HepG2 (cell line): Measurements from ENCODE around the gene URGCP. TPM values are rescaled to one million over a fixed set of nuclear protein-coding genes. Genes with fewer than 3 reads are reported as not detected.

Source experiments
- ATAC-seq: fragments of 200-7000 bp; cut with Tn5 transposase; 3 replicates; pipeline ENCODE4 v1.9.1; 2020; ENCODE audit warnings: mild to moderate bottlenecking, moderate library complexity
- BruUV-seq: library from RNA; stranded (reverse); fragments of 400-500 nt; replicated peaks from 2 replicates; lab custom pipeline; 2021; lab: Mats Ljungman, UMichigan
- CTCF ChIA-PET: fragments of 300-600 bp; formaldehyde crosslinking; extraction: SDS; loops from one replicate; lab custom pipeline; 2021; ENCODE audit warnings: low total read pairs, inconsistent platforms, low intra/inter-chr PET ratio; lab: Yijun Ruan, JAX
- POLR2A ChIA-PET: fragments of 350-600 bp; sonication (Branson Sonifier 250); formaldehyde crosslinking; loops from one replicate; lab custom pipeline; 2020; ENCODE audit warnings: antibody characterized with exemption, inconsistent platforms; lab: Yijun Ruan, JAX
- DNase-seq: peaks from one replicate; pipeline ENCODE4 v3.0.0-alpha.2; 2015; ENCODE audit warnings: low spot score
- FAIRE-seq: peaks from 3 replicates; lab custom pipeline; 2011; peaks lifted over from hg19 to GRCh38; lab: Jason Lieb, UNC
- H2AFZ ChIP-seq: one replicate; pipeline ENCODE4 v1.6.1; 2011; ENCODE audit warnings: low read length, inconsistent platforms
- H3K27ac ChIP-seq: fragments of 300-600 bp; 3 replicates; pipeline ENCODE4 v1.8.0; 2011; ENCODE audit warnings: mixed run types, mild to moderate bottlenecking, mixed read lengths, low read length, inconsistent platforms; ENCODE audit not compliant: insufficient read depth; ENCODE audit errors: extremely low read length
- H3K27me3 ChIP-seq, 2 experiments: fragments of 200-600 bp in 1 of 2; 2 replicates in 1 of 2; 3 replicates in 1 of 2; pipeline versions ENCODE4 v1.6.0 to v1.8.0; 2011; ENCODE audit warnings: low read length in 2 of 2, mild to moderate bottlenecking in 2 of 2, moderate library complexity in 2 of 2, inconsistent platforms in 1 of 2; ENCODE audit not compliant: insufficient read depth in 2 of 2, control insufficient read depth in 1 of 2
- H3K36me3 ChIP-seq, 2 experiments: fragments of 200-600 bp in 1 of 2; replicated peaks in 1 of 2; 2 replicates in 1 of 2; 3 replicates in 1 of 2; pipeline versions ENCODE4 v1.5.1 to v1.8.0; 2011; ENCODE audit warnings: low read length in 2 of 2, inconsistent platforms in 1 of 2; ENCODE audit not compliant: insufficient read depth in 2 of 2, control insufficient read depth in 1 of 2
- H3K4me1 ChIP-seq: 2 replicates; pipeline ENCODE4 v1.5.1; 2012; ENCODE audit warnings: low read length, inconsistent platforms; ENCODE audit not compliant: insufficient read depth
- H3K4me2 ChIP-seq: 2 replicates; pipeline ENCODE4 v1.6.0; 2011; ENCODE audit warnings: low read depth, low read length, inconsistent platforms
- H3K4me3 ChIP-seq, 3 experiments: fragments of 200-600 bp in 1 of 3; sonication (generic), shearing (Covaris generic) in 1 of 3; replicated peaks in 1 of 3; 2 replicates each; pipeline ENCODE4 v1.5.1; 2011 to 2016; ENCODE audit warnings: low read length in 3 of 3, inconsistent platforms in 2 of 3, low read depth in 2 of 3, mild to moderate bottlenecking in 2 of 3, control low read depth in 1 of 3, mixed read lengths in 1 of 3; ENCODE audit not compliant: insufficient read depth in 1 of 3
- H3K79me2 ChIP-seq: one replicate; pipeline ENCODE4 v1.6.1; 2011; ENCODE audit warnings: low read length, inconsistent platforms; ENCODE audit not compliant: insufficient read depth
- H3K9ac ChIP-seq: 2 replicates; pipeline ENCODE4 v1.6.0; 2011; ENCODE audit warnings: mild to moderate bottlenecking, low read depth, low read length, inconsistent platforms; ENCODE audit not compliant: insufficient read depth
- H3K9me3 ChIP-seq: 2 replicates; pipeline ENCODE4 v1.5.1; 2012; ENCODE audit warnings: mild to moderate bottlenecking, low read length
- H4K20me1 ChIP-seq: 2 replicates; pipeline ENCODE4 v1.6.0; 2011; ENCODE audit warnings: inconsistent platforms, mild to moderate bottlenecking, low read length, moderate library complexity; ENCODE audit not compliant: insufficient read depth
- ARNT ChIP-seq: fragments of 450-650 bp; IDR thresholded peaks from 2 replicates; pipeline ENCODE4 v1.6.1; 2017
- FOSL1 ChIP-seq: sonication (generic); formaldehyde crosslinking; IDR thresholded peaks from 2 replicates; pipeline ENCODE4 v1.9.0; 2021; ENCODE audit warnings: missing genetic modification reagents, borderline replicate concordance
- KLF15 ChIP-seq: sonication (generic); formaldehyde crosslinking; IDR thresholded peaks from 2 replicates; pipeline ENCODE4 v1.8.1; 2023; ENCODE audit warnings: borderline replicate concordance, mild to moderate bottlenecking, inconsistent platforms, missing genetic modification reagents, mixed read lengths
- MTF2 ChIP-seq: sonication (generic); formaldehyde crosslinking; IDR thresholded peaks from 2 replicates; pipeline ENCODE4 v1.5.0; 2020; ENCODE audit warnings: missing genetic modification reagents, borderline replicate concordance
- NRL ChIP-seq: sonication (generic); formaldehyde crosslinking; IDR thresholded peaks from 2 replicates; pipeline ENCODE4 v1.5.0; 2020; ENCODE audit warnings: missing genetic modification reagents, mild to moderate bottlenecking, moderate library complexity, borderline replicate concordance
- PRMT3 ChIP-seq: sonication (generic); formaldehyde crosslinking; IDR thresholded peaks from 2 replicates; pipeline ENCODE4 v1.8.1; 2022; ENCODE audit warnings: low read depth, mild to moderate bottlenecking, moderate library complexity, missing genetic modification reagents, borderline replicate concordance
- RARG ChIP-seq: sonication (generic); formaldehyde crosslinking; IDR thresholded peaks from 2 replicates; pipeline ENCODE4 v1.4.0; 2020; ENCODE audit warnings: low read depth, mild to moderate bottlenecking, missing genetic modification reagents
- RFX3 ChIP-seq: IDR thresholded peaks from 2 replicates; pipeline ENCODE4 v1.6.1; 2016; ENCODE audit warnings: missing biosample characterization, missing genetic modification reagents
- ZNF251 ChIP-seq: sonication (generic); formaldehyde crosslinking; IDR thresholded peaks from 2 replicates; pipeline ENCODE4 v1.9.0; 2021; ENCODE audit warnings: mild to moderate bottlenecking, missing genetic modification reagents
- ZNF451 ChIP-seq: sonication (generic); formaldehyde crosslinking; IDR thresholded peaks from 2 replicates; pipeline ENCODE4 v1.5.0; 2020; ENCODE audit warnings: mild to moderate bottlenecking, missing genetic modification reagents
- WGBS: methylation state at CpG from one replicate; pipeline ENCODE4 v1.1.6; 2017; ENCODE audit warnings: low lambda C conversion rate; 5-methylcytosine and 5-hydroxymethylcytosine counted together
- in situ Hi-C: cut with HindIII; loops from 2 replicates; pipeline ENCODE4 v1.10.0; 2017; ENCODE audit warnings: low pct_unique_long_range_greater_than_20kb; ENCODE audit not compliant: extremely low pct_ligation_motif_present
- intact Hi-C: fragments of 100-400 bp; cut with micrococcal nuclease; formaldehyde crosslinking; loops from one replicate; pipeline ENCODE4 v1.10.0; 2022; ENCODE audit not compliant: unreplicated experiment
- polyA plus RNA-seq, 8 experiments: library from polyadenylated mRNA; depleted of rRNA in 3 of 8; stranded (reverse) in 7 of 8; unstranded in 1 of 8; fragments of >200 nt; fragmentation: Illumina TruSeq in 4 of 8; extraction: Trizol in 4 of 8; gene quantifications; 2 replicates each; pipeline versions ENCODE4 v1.2.1 to v1.2.3, GENCODE V29; 2011 to 2016; ENCODE audit warnings: low read depth in 4 of 8, missing spikeins in 1 of 8, mixed read lengths in 1 of 8; ENCODE audit not compliant: insufficient read depth in 1 of 8
- total RNA-seq, 5 experiments: library from RNA; depleted of rRNA; stranded (reverse); fragments of >200 nt; fragmentation: Illumina TruSeq; extraction: Trizol; gene quantifications; 2 replicates each; pipeline ENCODE4 v1.2.3, GENCODE V29; 2016; ENCODE audit warnings: low read depth in 1 of 5
- TF ChIP-seq, protein P1 (sequence below): sonication (generic); formaldehyde crosslinking; IDR thresholded peaks from 2 replicates; pipeline ENCODE4 v1.5.0; 2020; ENCODE audit warnings: missing genetic modification reagents
- TF ChIP-seq, protein P2 (sequence below): sonication (generic); formaldehyde crosslinking; IDR thresholded peaks from 2 replicates; pipeline ENCODE4 v1.5.0; 2020; ENCODE audit warnings: mild to moderate bottlenecking, missing genetic modification reagents
- TF ChIP-seq, protein P3 (sequence below): sonication (generic); formaldehyde crosslinking; IDR thresholded peaks from 2 replicates; pipeline ENCODE4 v1.9.0; 2021; ENCODE audit warnings: missing genetic modification reagents, borderline replicate concordance

Gene URGCP
- total and polyA plus RNA-seq, 2 of the 13 experiments (the other 11 are each of a cell fraction or from before 2014, with no cell fraction given), result 22.3 to 25.8 TPM

DNA sequence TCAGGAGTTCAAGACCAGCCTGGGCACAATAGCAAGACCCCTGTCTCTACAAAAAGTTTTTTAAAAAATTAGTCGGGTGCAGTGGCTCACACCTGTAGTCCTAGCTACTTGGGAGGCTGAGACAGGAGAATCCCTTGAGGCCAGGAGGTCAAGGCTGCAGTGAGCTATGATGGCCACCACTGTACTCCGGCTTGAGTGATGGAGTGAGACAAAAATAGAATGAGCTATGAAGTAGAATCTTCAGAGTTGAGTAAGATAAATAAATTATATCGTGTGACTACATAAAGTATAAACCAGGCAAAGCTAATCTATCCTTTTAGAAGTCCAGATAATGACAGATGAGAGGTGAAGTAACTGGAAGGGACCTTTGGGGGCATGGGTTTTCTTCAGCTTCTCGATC is 21.8 kb downstream of the URGCP start (continued):
- TF ChIP-seq, protein P1, sequence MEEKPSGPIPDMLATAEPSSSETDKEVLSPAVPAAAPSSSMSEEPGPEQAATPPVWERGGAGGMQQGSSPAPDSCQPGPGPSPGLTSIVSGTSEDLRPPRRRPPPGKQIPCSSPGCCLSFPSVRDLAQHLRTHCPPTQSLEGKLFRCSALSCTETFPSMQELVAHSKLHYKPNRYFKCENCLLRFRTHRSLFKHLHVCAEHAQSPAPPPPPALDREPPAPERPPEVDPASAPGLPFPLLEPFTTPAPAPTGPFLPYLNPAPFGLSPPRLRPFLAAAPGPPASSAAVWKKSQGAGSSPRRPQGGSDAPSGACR (CRISPR knock-in tag), result no peak
- TF ChIP-seq FOSL1 (CRISPR knock-in tag), result no peak

DNA sequence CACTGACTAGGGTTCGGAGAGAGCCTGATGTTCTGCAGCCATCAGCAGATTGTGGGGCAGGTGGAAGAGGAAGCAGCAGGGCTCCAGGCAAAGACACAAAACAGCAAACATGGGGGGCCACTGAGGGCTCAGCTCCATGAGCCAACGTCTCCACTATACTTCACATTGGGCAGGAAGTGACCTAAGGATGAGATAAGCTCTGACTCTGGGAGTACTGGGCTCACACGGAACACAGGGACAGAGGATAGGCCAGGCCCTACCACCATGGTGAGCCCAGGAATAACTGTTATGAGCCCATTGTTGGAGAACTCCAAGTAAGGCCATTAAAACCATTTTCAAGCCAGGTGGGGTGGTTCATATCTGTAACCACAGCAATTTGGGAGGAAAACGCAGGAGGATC is 22.2 kb downstream of the URGCP start:
- H4K20me1 ChIP-seq, result no peaks in the 10 kb centered on the region; the same call in 1 of the 2 replicates
- TF ChIP-seq, protein P2, sequence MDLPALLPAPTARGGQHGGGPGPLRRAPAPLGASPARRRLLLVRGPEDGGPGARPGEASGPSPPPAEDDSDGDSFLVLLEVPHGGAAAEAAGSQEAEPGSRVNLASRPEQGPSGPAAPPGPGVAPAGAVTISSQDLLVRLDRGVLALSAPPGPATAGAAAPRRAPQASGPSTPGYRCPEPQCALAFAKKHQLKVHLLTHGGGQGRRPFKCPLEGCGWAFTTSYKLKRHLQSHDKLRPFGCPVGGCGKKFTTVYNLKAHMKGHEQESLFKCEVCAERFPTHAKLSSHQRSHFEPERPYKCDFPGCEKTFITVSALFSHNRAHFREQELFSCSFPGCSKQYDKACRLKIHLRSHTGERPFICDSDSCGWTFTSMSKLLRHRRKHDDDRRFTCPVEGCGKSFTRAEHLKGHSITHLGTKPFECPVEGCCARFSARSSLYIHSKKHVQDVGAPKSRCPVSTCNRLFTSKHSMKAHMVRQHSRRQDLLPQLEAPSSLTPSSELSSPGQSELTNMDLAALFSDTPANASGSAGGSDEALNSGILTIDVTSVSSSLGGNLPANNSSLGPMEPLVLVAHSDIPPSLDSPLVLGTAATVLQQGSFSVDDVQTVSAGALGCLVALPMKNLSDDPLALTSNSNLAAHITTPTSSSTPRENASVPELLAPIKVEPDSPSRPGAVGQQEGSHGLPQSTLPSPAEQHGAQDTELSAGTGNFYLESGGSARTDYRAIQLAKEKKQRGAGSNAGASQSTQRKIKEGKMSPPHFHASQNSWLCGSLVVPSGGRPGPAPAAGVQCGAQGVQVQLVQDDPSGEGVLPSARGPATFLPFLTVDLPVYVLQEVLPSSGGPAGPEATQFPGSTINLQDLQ (CRISPR knock-in tag), result no peak
- TF ChIP-seq MTF2 (no peak), KLF15 (CRISPR knock-in tag) (no peak), ZNF251 (CRISPR knock-in tag) (no peak), PRMT3 (no peak), ZNF451 (CRISPR knock-in tag) (no peak), RFX3 (no peak), RARG (CRISPR knock-in tag) (no peak), ARNT (no peak), NRL (no peak)
- TF ChIP-seq, protein P3, sequence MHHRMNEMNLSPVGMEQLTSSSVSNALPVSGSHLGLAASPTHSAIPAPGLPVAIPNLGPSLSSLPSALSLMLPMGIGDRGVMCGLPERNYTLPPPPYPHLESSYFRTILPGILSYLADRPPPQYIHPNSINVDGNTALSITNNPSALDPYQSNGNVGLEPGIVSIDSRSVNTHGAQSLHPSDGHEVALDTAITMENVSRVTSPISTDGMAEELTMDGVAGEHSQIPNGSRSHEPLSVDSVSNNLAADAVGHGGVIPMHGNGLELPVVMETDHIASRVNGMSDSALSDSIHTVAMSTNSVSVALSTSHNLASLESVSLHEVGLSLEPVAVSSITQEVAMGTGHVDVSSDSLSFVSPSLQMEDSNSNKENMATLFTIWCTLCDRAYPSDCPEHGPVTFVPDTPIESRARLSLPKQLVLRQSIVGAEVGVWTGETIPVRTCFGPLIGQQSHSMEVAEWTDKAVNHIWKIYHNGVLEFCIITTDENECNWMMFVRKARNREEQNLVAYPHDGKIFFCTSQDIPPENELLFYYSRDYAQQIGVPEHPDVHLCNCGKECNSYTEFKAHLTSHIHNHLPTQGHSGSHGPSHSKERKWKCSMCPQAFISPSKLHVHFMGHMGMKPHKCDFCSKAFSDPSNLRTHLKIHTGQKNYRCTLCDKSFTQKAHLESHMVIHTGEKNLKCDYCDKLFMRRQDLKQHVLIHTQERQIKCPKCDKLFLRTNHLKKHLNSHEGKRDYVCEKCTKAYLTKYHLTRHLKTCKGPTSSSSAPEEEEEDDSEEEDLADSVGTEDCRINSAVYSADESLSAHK, result no peak
- H3K9me3 ChIP-seq, result no peaks in the 10 kb centered on the region
- H3K27ac ChIP-seq, result no peak overlapping the region
- WGBS, result 100% methylated on average over 4 of the region's 4 CpGs
- FAIRE-seq (no peak), DNase-seq (no peak), ATAC-seq (no peak)
- BruUV-seq, result no TSS peak
- no peak overlapping the region for H3K4me3 ChIP-seq
- H3K79me2 ChIP-seq, result peaks cover 8% of the 10 kb centered on the region
- no peak overlapping the region for H3K4me2 ChIP-seq
- H3K27me3 ChIP-seq, result no peaks in the 10 kb centered on the region
- ChIA-PET POLR2A (interaction anchor here (1.9 kb wide), 1 partner anchor 15 kb away, joined by 9 read pairs; the partner anchor contains the start of gene MRPS24), CTCF (no interaction called here)
- intact Hi-C loops, result no loop called here
- no peak overlapping the region for H3K9ac ChIP-seq
- H2AFZ ChIP-seq, result no peak overlapping the region
- in situ Hi-C loops, result no loop called here
- H3K36me3 ChIP-seq, result peaks cover 15 to 53% of the 10 kb centered on the region in 2 experiments; a peak in 4 of 5 replicates
- no peaks in the 10 kb centered on the region for H3K4me1 ChIP-seq
